Medulla oblongata (tissue), 1 donor: ENCODE measurements around the gene MYO1E.
"Not testable (repeated sequence)": the region's sequence is repeated elsewhere in the genome, so short reads cannot be mapped to it uniquely, and the experiment has no call there.

Experiments
- DNase-seq: peaks from one replicate; pipeline ENCODE4 v3.0.0-alpha.2; 2015; ENCODE audit errors: extremely low spot score

The MYO1E gene

DNA sequence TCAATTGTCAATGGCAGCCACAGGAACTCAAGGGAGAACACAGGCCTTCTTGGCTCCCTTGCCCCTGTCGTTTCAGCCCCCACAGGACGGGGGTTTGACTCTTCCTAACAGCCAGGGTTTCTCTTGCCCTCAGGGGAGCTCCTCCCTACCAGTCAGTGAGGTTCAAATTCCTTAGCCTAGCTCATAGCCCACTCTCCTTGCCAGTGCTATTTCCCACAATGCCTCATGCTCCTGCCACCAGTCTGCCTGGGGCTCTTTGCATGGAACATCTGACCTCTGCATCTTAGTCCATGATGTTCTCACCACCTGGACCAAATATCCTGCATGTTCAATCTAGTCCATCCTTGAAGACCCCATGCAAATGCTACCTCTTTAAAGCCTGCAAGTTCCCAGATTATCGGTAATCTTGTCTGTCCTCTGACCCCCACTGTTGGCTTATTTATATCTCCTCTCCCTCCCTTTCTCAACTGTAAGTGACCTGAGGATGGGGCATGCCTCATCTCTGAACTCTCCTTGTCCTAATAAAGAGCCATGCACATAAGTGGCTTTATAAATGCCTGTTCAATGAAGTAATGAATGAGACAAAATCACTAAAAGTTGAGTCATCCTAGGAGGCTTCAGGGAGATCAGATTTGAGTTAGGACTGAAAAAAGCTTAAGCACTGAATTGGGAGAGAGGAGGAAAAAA, 78.0 kb downstream of the MYO1E start:
- no peak for DNase-seq

GRCh38 chr15:59292442-59293151, 80.1 kb downstream of the MYO1E start:
- peak; percentile 94 for DNase-seq

DNA sequence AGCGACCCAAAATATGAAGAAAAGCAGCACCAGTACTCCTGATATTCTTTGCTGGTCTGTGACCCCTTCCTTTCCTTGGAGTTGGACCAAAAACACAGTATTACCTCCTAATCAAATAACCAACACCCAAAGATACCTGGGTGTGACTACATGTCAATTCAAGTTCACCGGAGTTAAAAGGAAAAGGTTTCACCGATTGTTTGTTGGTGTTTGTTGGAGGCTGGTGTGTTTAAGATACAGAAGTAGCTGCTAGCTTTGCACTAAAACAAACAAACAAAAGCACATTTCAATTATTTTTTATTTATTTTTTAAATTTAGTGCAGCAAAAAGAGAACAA, 81.5 kb downstream of the MYO1E start:
- no peak for DNase-seq

DNA sequence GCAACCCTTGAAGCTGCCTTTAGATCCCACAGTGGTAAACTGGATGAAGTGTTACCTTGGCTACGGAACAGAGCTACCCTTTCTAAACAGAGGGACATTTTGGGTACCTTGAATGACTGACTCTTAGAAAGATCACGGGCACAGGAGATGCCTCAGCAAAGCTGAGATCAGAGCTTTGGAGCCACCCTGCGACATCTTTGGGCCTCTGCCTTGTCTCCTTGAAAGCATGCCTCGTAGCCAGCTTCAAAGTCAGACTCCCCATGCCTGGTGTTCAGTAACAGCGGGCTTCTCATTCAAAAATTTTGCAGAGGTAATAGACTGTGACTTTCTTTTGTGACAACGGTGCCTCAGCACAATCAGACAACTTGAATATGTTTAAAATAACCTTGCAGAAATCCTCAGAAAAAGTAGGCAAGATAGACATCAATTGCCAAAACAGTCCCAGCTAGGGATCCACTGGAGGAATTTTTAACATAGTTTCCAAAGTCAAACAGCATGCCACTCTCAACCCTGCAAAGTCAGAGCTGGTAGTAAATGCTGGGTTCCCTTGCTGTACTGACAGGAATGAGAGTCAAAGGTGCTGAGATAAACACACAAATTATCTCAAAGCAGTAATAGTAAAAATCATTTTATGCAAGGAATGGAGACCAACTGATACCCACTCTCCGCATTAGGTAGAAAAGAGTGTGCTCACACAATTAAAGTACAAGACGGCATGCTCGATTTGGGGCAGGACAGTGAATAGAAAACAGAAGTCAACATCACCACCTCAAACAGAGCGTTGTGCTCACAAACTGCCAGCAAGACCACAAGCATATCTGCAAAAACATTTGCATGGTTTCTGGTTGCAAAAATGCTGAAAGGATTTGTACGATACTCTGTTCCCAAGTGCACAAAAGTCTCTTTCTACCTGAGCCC, 82.1 kb downstream of the MYO1E start:
- DNase-seq, result peak; percentile 77

DNA sequence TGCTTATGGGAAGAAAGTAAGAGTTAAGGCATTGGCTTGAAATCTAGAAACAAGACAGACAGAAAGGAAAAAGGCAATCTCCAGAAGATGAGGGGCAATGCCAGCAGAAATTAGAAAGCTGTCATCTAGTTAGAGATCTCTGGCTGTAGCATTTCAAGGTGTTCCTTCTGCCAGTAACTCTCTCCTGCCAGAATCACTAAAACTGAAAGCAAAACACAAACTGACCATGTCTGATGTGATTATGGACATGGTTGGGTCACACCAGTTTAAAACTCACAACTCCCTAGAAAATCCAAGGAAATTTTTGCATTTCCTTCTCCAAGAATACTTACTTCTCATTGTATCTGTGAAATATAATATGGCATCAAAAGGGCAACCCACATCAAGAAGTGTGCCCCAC, 83.1 kb downstream of the MYO1E start:
- no peak for DNase-seq

DNA sequence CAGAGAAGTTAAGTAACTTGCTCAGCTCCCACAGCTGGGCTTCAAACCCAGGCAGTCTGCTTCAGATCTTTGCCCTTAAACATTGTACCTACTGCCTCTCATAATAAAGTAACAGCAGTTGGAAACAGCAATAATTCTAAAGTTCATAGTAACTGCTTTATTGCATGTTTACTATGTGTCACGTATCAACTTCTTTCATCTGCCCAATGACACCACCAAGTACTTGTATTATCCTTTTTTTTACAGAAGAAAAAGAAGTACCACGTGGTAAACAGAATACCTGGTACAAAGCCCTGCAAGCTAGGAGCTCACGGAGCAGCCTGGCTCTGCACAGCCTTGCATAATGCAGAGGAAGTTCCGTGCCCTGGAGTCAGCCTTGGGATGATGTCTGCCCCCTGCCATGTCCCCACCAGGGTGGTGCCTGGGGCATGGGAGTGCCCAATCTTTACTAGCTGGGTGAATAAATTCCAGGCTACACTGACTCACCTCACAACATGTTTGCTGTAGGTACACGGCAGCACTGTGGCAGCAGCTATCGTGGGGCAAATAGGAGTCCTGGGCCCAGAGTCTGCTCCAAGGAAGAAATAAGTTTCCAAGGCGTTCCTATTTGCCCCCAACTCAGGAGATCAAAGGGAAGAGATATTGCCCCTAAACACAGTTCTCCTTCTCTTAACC, 88.8 kb downstream of the MYO1E start:
- DNase-seq, result no peak

GRCh38 chr15:59282515-59283337, 89.9 kb downstream of the MYO1E start:
- no peak for DNase-seq

GRCh38 chr15:59281699-59282098, 91.0 kb downstream of the MYO1E start:
- no peak for DNase-seq

- no peak for DNase-seq
Observed at GRCh38 chr15:59280855-59281254, 91.8 kb downstream of the MYO1E start.

DNA sequence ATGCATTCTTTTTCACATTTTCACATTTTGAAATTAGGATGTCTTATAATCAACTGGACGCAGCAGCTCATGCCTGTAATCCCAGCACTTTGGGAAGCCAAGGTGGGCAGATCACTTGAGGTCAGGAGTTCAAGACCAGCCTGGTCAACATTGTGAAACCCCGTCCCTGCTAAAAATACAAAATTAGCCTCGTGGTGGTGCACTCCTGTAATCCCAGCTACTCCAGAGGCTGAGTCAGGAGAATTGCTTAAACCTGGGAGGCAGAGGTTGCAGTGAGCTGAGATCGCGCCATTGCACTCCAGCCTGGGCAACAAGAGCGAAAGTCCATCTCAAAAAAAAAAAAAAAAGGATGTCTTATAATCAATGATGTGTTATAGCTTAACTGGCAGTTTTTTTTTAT, 92.4 kb downstream of the MYO1E start:
- not testable (repeated sequence) for DNase-seq

DNA sequence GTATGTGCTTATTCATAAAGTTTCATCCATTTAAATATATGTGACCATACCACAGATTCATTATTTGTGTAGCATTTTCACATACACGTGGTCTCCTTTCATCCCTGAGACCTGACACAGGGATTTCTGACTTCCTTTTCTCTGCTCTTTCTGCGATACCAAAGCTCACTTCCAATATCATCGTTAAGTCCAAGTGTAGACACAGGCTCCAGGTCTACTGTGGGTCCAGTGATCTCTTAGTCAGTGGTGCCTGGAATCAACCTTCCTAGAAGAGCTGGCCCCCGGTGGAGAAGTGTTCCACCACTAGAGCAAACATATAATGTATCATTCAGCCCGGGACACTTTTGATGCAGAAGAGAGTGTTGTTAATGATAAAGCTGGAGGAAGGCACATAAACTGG, 93.6 kb downstream of the MYO1E start:
- no peak for DNase-seq

DNA sequence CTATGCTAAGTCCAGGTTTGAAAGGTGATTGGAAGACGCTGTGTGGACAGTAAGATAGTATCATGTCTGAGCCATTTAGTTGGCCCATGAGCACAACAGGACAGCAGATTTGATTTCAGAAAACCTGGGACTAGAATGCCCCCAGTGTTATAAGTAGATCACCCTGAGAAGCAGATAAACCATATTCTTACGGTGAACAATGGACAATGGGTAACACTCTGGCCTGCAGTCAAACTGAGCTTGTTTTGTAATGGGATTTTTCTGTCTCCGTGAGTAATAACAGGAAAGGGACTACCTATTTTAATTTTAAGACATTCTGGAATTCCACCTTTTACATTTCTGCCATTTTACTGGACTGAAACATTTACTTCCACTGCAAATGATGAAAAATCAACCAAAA, 94.6 kb downstream of the MYO1E start:
- DNase-seq, result peak; percentile 79

DNA sequence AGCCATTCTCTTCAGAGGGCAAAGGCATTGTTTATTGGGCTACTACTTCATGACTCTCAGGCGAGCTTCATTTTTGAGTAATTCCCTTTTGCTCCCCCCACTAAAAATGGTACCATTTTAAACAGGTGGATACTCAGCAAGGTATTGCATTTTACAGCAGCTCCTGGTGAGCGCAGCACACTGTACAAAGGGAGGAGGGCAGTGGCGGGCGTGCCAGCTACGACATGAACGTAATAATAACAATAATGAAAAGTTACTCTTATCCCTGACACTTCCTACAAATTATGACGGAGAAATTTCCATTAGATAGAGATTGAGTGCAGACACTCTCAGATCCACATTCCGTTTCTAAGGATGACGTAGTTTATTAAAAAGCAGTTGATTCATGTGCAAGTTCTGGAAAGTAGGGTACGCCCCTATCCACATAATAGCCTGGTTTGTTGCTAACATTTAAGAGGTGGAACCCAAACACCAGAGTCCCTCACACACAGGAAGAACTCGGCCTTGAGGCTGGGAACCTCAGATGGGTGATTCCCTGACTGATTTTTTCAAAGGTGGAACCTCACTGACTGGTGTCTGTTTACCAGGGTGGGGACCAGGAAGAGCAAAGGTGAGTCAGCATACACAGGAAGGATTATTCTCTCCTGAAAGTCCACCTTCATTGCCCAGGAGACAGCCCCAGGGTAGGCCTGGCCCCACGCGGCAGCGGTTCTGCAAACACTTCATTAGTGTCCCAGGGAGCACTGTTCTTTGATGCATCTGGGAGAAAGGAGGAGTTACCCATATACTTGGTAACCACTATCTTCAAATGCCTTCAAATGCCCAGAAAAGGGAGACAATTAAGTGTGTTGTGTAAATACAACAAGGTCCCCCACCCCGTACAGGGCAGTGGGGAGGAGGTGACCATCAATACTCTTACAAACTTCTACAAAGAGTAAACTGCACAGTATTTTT, 96.2 kb downstream of the MYO1E start:
- DNase-seq, result no peak

GRCh38 chr15:59274126-59274970, 98.3 kb downstream of the MYO1E start:
- DNase-seq, result no peak

DNA sequence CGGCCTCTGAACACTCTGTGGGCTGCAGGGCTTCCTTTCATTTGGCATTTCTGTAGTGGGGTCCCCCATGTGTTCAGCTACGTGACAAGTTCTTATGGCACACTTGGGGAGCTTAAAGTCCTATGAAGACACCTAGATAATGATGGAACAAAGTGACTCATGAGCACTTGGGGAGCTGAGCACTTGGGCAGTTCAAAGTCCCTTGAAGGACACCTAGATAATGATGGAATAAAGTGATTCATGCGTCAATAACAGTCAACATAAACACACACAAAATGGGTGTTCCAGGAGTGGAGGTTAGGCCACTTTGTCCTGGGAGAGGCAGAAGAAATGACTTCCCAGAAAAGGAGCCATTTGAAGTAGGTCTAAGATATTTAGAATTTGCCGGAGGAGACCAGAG, 99.4 kb downstream of the MYO1E start:
- no peak for DNase-seq

GRCh38 chr15:59271595-59272201, 101.0 kb downstream of the MYO1E start:
- DNase-seq, result no peak

DNA sequence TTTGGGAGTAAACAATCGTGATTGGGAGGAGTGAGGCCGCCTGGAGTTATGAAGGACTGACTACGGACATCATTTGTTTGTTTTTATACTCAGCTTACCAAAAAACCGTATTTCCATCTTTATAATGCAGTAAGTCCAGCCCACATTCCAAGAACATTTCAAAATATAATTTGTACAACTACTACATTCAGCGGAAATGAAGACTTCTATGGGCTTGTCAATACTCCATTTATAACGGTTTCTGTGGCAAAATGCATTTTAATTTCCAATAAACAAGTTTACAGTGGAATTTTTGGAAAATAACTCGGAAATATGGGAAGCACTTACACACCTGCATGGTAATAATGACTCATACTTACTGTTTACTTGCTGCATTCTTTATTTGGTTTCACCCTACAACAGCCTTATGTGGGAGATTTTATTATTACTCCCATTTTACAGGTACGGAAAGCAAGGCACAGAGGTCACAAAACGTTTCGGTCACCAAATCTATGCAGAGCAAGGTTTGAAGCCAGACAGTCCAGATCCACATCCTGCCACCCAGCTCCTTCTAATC, 103.7 kb downstream of the MYO1E start:
- no peak for DNase-seq

DNA sequence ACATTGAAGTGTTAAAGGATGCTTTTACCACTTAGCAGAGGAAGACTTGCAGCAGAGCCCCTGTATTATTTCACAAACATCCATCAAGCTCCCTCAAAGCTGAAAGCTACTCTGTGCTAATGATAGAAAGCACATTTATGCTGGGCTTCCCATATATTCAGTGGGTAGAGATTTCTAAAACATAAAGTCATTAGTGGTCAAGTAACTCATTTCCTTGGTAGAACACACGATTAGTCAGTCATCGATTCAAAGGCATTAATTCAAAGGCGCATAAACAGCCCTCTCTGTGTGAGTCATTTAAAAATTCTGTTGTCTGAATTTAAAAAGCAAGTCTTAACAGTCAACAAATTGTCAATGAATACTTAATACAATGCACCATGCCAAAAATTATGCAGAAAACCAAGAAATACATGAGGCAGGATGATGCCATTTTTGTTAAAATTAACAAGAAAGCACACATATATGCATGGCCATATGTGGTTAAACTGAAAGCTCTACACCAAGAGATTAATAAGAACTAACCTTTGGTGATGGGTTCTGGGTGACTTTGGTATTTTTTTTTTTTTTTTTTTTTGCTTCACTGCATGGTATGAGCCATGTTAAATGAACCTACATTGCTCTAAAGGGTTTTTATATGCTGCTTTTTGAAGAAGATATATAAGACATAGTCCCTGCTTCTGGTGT, 104.4 kb downstream of the MYO1E start:
- DNase-seq, result no peak
